ENCODE data around the gene KRTAP3-3.

Gene KRTAP3-3

GRCh38 chr17:40986920-40987319, 7.0 kb downstream of the KRTAP3-3 start:
- Histone ChIP-seq H3K27me3 (ENCODE audit: insufficient read depth, poor library complexity, severe bottlenecking) (no peaks in the 10 kb centered on the region), H3K4me3 (ENCODE audit: severe bottlenecking) (no peak overlapping the region), H3K4me1 (ENCODE audit: insufficient read depth, poor library complexity, severe bottlenecking) (no peaks in the 10 kb centered on the region), H3K27ac (ENCODE audit: poor library complexity, severe bottlenecking) (no peak overlapping the region), H3K9me3 (ENCODE audit: severe bottlenecking) (no peaks in the 10 kb centered on the region), H3K36me3 (ENCODE audit: low read depth) (no peaks in the 10 kb centered on the region)
- TF ChIP-seq CTCF (IDR thresholded peaks at IDR 0.05; ENCODE audit: poor library complexity, severe bottlenecking) = no peak
- DNase-seq (ENCODE audit: low spot score) = no peak
- no peak for ATAC-seq (ENCODE audit: low read depth)

GRCh38 chr17:40984226-40984625, 9.7 kb downstream of the KRTAP3-3 start, which contains the start of gene KRT40:
TSS of gene KRT40 (minus strand) at chr17:40984326. CDS start at chr17:40984273, 53 bp downstream.
- Histone ChIP-seq H3K27me3 (ENCODE audit: insufficient read depth, poor library complexity, severe bottlenecking) (no peaks in the 10 kb centered on the region), H3K36me3 (ENCODE audit: low read depth) (no peaks in the 10 kb centered on the region), H3K4me3 (ENCODE audit: severe bottlenecking) (no peak within 1 kb of the TSS), H3K4me1 (ENCODE audit: insufficient read depth, poor library complexity, severe bottlenecking) (no peaks in the 10 kb centered on the region), H3K27ac (ENCODE audit: poor library complexity, severe bottlenecking) (no peak within 1 kb of the TSS), H3K9me3 (ENCODE audit: severe bottlenecking) (no peaks in the 10 kb centered on the region)
- ATAC-seq (ENCODE audit: low read depth) = no peak
- no peak for DNase-seq (ENCODE audit: low spot score)
- no peak for TF ChIP-seq CTCF (IDR thresholded peaks at IDR 0.05; ENCODE audit: poor library complexity, severe bottlenecking)

- no peak for ATAC-seq (ENCODE audit: low read depth)
- no peaks in the 10 kb centered on the region for H3K27me3 ChIP-seq (ENCODE audit: insufficient read depth, poor library complexity, severe bottlenecking)
- no peak for TF ChIP-seq CTCF (IDR thresholded peaks at IDR 0.05; ENCODE audit: poor library complexity, severe bottlenecking)
Observed at GRCh38 chr17:40981115-40981514, 12.8 kb downstream of the KRTAP3-3 start.

GRCh38 chr17:40980596-40980995, 13.4 kb downstream of the KRTAP3-3 start:
- no peaks in the 10 kb centered on the region for H3K9me3 ChIP-seq (ENCODE audit: severe bottlenecking)
- no peak overlapping the region for H3K27ac ChIP-seq (ENCODE audit: poor library complexity, severe bottlenecking)
- H3K4me3 ChIP-seq (ENCODE audit: severe bottlenecking) = no peak overlapping the region
- DNase-seq (ENCODE audit: low spot score) (no peak), ATAC-seq (ENCODE audit: low read depth) (no peak)
- H3K4me1 ChIP-seq (ENCODE audit: insufficient read depth, poor library complexity, severe bottlenecking) = no peaks in the 10 kb centered on the region
- TF ChIP-seq CTCF (IDR thresholded peaks at IDR 0.05; ENCODE audit: poor library complexity, severe bottlenecking) = no peak
- H3K36me3 ChIP-seq (ENCODE audit: low read depth) = no peaks in the 10 kb centered on the region
- H3K27me3 ChIP-seq (ENCODE audit: insufficient read depth, poor library complexity, severe bottlenecking) = no peaks in the 10 kb centered on the region

More at GRCh38 chr17:40981115-40981514, 12.8 kb downstream of the KRTAP3-3 start:
- H3K4me1 ChIP-seq (ENCODE audit: insufficient read depth, poor library complexity, severe bottlenecking) = no peaks in the 10 kb centered on the region
- no peaks in the 10 kb centered on the region for H3K9me3 ChIP-seq (ENCODE audit: severe bottlenecking)
- no peak overlapping the region for H3K27ac ChIP-seq (ENCODE audit: poor library complexity, severe bottlenecking)
- no peaks in the 10 kb centered on the region for H3K36me3 ChIP-seq (ENCODE audit: low read depth)
- no peak for DNase-seq (ENCODE audit: low spot score)
- no peak overlapping the region for H3K4me3 ChIP-seq (ENCODE audit: severe bottlenecking)

- H3K36me3 ChIP-seq (ENCODE audit: low read depth) = no peaks in the 10 kb centered on the region
- no peak overlapping the region for H3K27ac ChIP-seq (ENCODE audit: poor library complexity, severe bottlenecking)
- no peak for TF ChIP-seq CTCF (IDR thresholded peaks at IDR 0.05; ENCODE audit: poor library complexity, severe bottlenecking)
- H3K4me3 ChIP-seq (ENCODE audit: severe bottlenecking) = no peak overlapping the region
- H3K9me3 ChIP-seq (ENCODE audit: severe bottlenecking) = no peaks in the 10 kb centered on the region
- H3K27me3 ChIP-seq (ENCODE audit: insufficient read depth, poor library complexity, severe bottlenecking) = no peaks in the 10 kb centered on the region
- no peaks in the 10 kb centered on the region for H3K4me1 ChIP-seq (ENCODE audit: insufficient read depth, poor library complexity, severe bottlenecking)
- DNase-seq (ENCODE audit: low spot score) = no peak
- ATAC-seq (ENCODE audit: low read depth) = no peak
Observed at GRCh38 chr17:40980117-40980516, 13.8 kb downstream of the KRTAP3-3 start.

Data from RWPE2 (cell line).